ENCODE results near the gene MICAL2.

MICAL2 gene

GRCh38 chr11:12221051-12221535 is 110.7 kb downstream of the MICAL2 start:
- TF ChIP-seq CTCF (conservative IDR thresholded peaks at IDR 0.05; ENCODE audit: low read depth), result no peak
- no peak for DNase-seq (ENCODE audit: low spot score)
- H3K27ac ChIP-seq, result no peak overlapping the region; the same call in 1 of the 2 replicates
- ChIA-PET POLR2A (ENCODE audit: low non-redundant PET) (no interaction called here), CTCF (interaction anchor here (0.7 kb wide), 1 partner anchor 24 kb away, joined by 3 read pairs; no protein-coding TSS in a partner anchor)

GRCh38 chr11:12222055-12222792 is 111.8 kb downstream of the MICAL2 start:
- POLR2A ChIA-PET (ENCODE audit: low non-redundant PET), result no interaction called here
- no peak for DNase-seq (ENCODE audit: low spot score)
- CTCF ChIA-PET, result interaction anchor here (1.0 kb wide), 1 partner anchor 175 kb away, joined by 4 read pairs; no protein-coding TSS in a partner anchor
- H3K27ac ChIP-seq, result peak overlapping the region; percentile 32
- no peak for TF ChIP-seq CTCF (conservative IDR thresholded peaks at IDR 0.05; ENCODE audit: low read depth)

- POLR2A ChIA-PET (ENCODE audit: low non-redundant PET), result no interaction called here
- CTCF ChIA-PET, result interaction anchor here (1.1 to 1.2 kb wide), 2 partner anchors 97 to 177 kb away, joined by 3 read pairs; no protein-coding TSS in a partner anchor
- DNase-seq (ENCODE audit: low spot score), result no peak
- peak overlapping the region; percentile 32 for H3K27ac ChIP-seq
- no peak for TF ChIP-seq CTCF (conservative IDR thresholded peaks at IDR 0.05; ENCODE audit: low read depth)
Measured at GRCh38 chr11:12223771-12224536, 113.6 kb downstream of the MICAL2 start.

- H3K27ac ChIP-seq, result peak overlapping the region; percentile 32
- CTCF ChIA-PET, result interaction anchor here (0.5 to 1.2 kb wide), 3 partner anchors 57 to 177 kb away, joined by 3 read pairs; no protein-coding TSS in a partner anchor
- no peak for DNase-seq (ENCODE audit: low spot score)
- TF ChIP-seq CTCF (conservative IDR thresholded peaks at IDR 0.05; ENCODE audit: low read depth), result no peak
- POLR2A ChIA-PET (ENCODE audit: low non-redundant PET), result no interaction called here
Measured at GRCh38 chr11:12224537-12224893, 114.1 kb downstream of the MICAL2 start.

GRCh38 chr11:12225046-12225739 is 114.8 kb downstream of the MICAL2 start:
- no peak for DNase-seq (ENCODE audit: low spot score)
- CTCF ChIA-PET, result interaction anchor here (0.5 kb wide), 1 partner anchor 57 kb away, joined by 3 read pairs; no protein-coding TSS in a partner anchor
- H3K27ac ChIP-seq, result no peak overlapping the region
- POLR2A ChIA-PET (ENCODE audit: low non-redundant PET), result no interaction called here
- no peak for TF ChIP-seq CTCF (conservative IDR thresholded peaks at IDR 0.05; ENCODE audit: low read depth)

- ChIA-PET POLR2A (ENCODE audit: low non-redundant PET) (no interaction called here), CTCF (no interaction called here)
- H3K27ac ChIP-seq, result 0 out of 2 replicates have a peak overlapping the region, but pooled peaks have one; percentile 7
- DNase-seq (ENCODE audit: low spot score), result no peak
- no peak for TF ChIP-seq CTCF (conservative IDR thresholded peaks at IDR 0.05; ENCODE audit: low read depth)
Measured at GRCh38 chr11:12226093-12226492, 115.7 kb downstream of the MICAL2 start.
